Omental fat pad (tissue), 4 donors: ENCODE data around the gene GLE1. TPM values are rescaled to one million over a fixed set of nuclear protein-coding genes. Genes with fewer than 3 reads are reported as not detected.

ENCODE experiments used
- ATAC-seq: fragments of 150-250 bp; one replicate; pipeline ENCODE4 v1.9.1; 2016; ENCODE audit warnings: mild to moderate bottlenecking, moderate library complexity; ENCODE audit not compliant: low FRiP score
- DNase-seq: peaks from one replicate; pipeline ENCODE4 v3.0.0-alpha.2; 2019; ENCODE audit warnings: low spot score
- total RNA-seq, 4 donors: library from RNA; depleted of rRNA; stranded (reverse); fragments of >200 nt; gene quantifications; one replicate each; pipeline ENCODE4 v1.1.0, GENCODE V29; 2016
- TF ChIP-seq, protein P1 (sequence below), 3 donors: fragments of 450-650 bp; IDR thresholded peaks; one replicate each; pipeline ENCODE4 v1.5.1; 2016 to 2017; ENCODE audit warnings: antibody characterized with exemption in 3 of 3, mild to moderate bottlenecking in 3 of 3, moderate library complexity in 2 of 3

GLE1 gene
- total RNA-seq, 4 donors from 2014 or later: 13.0 to 22.4 (median 19.9) TPM

DNA sequence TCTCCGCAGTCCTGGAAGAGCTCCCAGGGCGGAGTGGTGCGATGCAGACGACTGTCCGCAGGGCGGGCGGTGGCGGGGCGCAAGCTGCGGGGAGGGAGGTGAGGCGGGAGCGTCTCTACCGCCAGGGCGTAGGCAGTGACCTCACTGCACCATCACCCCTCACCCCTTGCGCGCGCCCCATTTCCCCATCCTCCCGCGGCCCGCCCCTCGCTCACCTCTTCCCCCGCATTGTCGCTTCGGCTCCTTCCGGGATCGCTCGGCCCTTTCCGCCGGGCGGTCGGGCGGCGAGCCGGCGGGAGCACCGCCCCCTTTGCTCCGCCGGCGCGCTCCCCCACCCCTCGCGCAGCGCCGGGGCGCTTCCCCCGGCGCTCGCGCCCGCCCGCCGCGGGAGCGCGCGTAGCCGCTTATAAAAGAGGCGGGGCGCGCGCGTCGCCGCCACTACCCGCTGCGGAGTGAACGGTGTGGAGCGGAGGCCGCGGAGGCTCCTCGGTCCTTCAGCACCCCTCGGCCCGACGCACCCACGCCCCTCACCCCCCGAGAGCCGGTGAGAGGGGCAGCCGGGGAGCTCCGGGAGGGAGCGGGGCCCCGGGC, 47.7 kb downstream of the GLE1 start, which contains the start of gene SPTAN1:
Gene SPTAN1, plus strand, starts transcription at position 435 of the 591 bp plus-strand sequence. CDS start 14,154 bp downstream, outside the sequence.
- DNase-seq: peak; percentile 75
- TF ChIP-seq, protein P1, sequence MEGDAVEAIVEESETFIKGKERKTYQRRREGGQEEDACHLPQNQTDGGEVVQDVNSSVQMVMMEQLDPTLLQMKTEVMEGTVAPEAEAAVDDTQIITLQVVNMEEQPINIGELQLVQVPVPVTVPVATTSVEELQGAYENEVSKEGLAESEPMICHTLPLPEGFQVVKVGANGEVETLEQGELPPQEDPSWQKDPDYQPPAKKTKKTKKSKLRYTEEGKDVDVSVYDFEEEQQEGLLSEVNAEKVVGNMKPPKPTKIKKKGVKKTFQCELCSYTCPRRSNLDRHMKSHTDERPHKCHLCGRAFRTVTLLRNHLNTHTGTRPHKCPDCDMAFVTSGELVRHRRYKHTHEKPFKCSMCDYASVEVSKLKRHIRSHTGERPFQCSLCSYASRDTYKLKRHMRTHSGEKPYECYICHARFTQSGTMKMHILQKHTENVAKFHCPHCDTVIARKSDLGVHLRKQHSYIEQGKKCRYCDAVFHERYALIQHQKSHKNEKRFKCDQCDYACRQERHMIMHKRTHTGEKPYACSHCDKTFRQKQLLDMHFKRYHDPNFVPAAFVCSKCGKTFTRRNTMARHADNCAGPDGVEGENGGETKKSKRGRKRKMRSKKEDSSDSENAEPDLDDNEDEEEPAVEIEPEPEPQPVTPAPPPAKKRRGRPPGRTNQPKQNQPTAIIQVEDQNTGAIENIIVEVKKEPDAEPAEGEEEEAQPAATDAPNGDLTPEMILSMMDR (IDR thresholded peaks at IDR 0.05): no peak
- ATAC-seq: peak; percentile 89

DNA sequence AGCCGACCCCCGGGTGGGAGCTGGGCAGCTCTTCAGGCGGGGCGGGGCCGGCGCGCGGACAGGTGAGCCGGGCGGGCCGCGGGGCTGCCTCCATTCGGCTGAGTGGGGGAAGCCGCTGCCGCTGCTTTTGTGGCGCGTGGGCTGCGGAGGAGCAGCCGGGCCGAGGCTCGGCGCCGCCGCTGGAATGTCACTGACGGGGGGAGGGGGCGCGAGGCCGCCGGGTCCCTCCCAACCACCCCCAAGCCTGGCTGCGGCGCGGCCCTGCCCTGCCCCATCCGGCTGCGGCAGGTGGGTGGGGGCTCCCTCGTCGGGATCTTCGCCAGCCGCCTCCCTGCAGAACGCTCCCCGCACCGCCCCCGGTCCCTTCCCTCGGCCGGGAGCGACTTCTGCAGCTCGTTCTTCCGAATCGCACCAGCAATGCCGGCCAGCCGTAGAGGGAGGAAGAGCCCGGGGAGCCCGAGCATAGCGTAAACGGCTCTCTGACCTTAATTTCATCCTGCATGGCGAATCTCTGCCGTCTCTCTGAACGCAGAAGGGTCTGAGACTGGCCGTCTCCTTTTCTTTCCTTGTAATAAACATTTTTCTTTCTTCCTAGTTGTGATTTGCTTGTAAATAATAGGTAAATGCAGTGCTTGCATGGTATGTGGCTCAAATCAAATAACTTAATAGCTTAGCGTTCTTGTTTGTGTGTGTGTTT, 48.4 kb downstream of the GLE1 start:
- TF ChIP-seq, protein P1 (IDR thresholded peaks at IDR 0.05): no peak
- peak; percentile 1 for ATAC-seq
- no peak for DNase-seq

DNA sequence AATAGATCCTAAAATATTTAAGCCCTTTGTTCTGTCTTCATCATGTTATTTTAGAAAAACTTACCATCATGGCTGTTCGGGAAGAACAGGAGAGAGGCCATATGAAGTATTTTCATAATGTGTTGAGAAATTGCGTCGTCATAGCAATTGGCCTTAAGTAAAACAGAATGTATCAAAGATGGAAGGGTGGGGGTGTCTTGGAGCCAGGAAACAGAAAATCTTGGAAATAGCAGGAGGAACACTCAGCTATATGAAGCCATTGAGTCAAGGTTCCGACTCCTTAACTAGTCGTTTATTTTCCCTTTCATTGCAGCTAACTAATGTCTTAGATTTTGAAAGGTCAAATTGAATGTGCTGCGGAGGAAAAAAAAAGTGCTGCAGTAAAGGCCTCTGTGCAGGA, 49.2 kb downstream of the GLE1 start:
- ATAC-seq: no peak
- TF ChIP-seq, protein P1 (IDR thresholded peaks at IDR 0.05): no peak
- no peak for DNase-seq

GRCh38 chr9:128554155-128554862, 49.8 kb downstream of the GLE1 start:
- ATAC-seq (peak; percentile 35), DNase-seq (peak; percentile 44)
- TF ChIP-seq, protein P1 (IDR thresholded peaks at IDR 0.05): no peak

- TF ChIP-seq, protein P1 (IDR thresholded peaks at IDR 0.05): no peak
- no peak for DNase-seq
- no peak for ATAC-seq
Measured at GRCh38 chr9:128555180-128555721, 50.7 kb downstream of the GLE1 start.

GRCh38 chr9:128556276-128556675, 51.8 kb downstream of the GLE1 start:
- DNase-seq: no peak
- TF ChIP-seq, protein P1 (IDR thresholded peaks at IDR 0.05): no peak
- ATAC-seq: no peak
